T-cell (primary cell): ENCODE measurements around the gene SUV39H1. TPM values are rescaled to one million over a fixed set of nuclear protein-coding genes. Genes with fewer than 3 reads are reported as not detected.
"Not testable (repeated sequence)": the region's sequence is repeated elsewhere in the genome, so short reads cannot be mapped to it uniquely, and the experiment has no call there.

ENCODE experiments used
- ATAC-seq, 4 experiments: fragments of 200-7000 bp in 3 of 4; fragments of 150-1000 bp in 1 of 4; cut with Tn5 transposase; replicated peaks in 1 of 4; 1 replicate in 3 of 4; 2 replicates in 1 of 4; pipeline ENCODE4 v1.10.0; 2021; ENCODE audit warnings: moderate library complexity in 3 of 4, mild to moderate bottlenecking in 2 of 4, moderate number of reproducible peaks in 1 of 4
- CTCF ChIA-PET, 2 donors: fragments of 300-600 bp; sonication (Branson Sonifier 250); formaldehyde crosslinking; loops; one replicate each; lab custom pipeline; 2022; ENCODE audit warnings: antibody characterized with exemption in 2 of 2; lab: Charles Lee
- POLR2A ChIA-PET, 2 donors: fragments of 300-600 bp; sonication (Branson Sonifier 250); formaldehyde crosslinking; loops; one replicate each; lab custom pipeline; 2022; ENCODE audit warnings: antibody characterized with exemption in 2 of 2; lab: Charles Lee
- DNase-seq, 35 experiments: peaks; one replicate each; pipeline versions ENCODE4 v3.0.0 to v3.0.0-alpha.2; 2013 to 2023
- H3K27ac ChIP-seq: one replicate; pipeline ENCODE4 v1.5.1; 2013; ENCODE audit warnings: low read length
- H3K27me3 ChIP-seq, 2 experiments: replicated peaks in 1 of 2; 1 replicate in 1 of 2; 2 replicates in 1 of 2; pipeline versions ENCODE4 v1.6.1 to v1.7.0; 2013; ENCODE audit warnings: low read length in 1 of 2, mixed read lengths in 1 of 2; ENCODE audit not compliant: control insufficient read depth in 2 of 2, insufficient read depth in 2 of 2; ENCODE audit errors: extremely low read depth in 1 of 2
- H3K36me3 ChIP-seq, 2 donors: 1 replicate in 1 of 2; 2 replicates in 1 of 2; pipeline versions ENCODE4 v1.6.1 to v1.7.0; 2013; ENCODE audit warnings: low read length in 1 of 2; ENCODE audit not compliant: control insufficient read depth in 2 of 2, insufficient read depth in 1 of 2; ENCODE audit errors: extremely low read depth in 1 of 2
- H3K4me1 ChIP-seq, 2 experiments: 1 replicate in 1 of 2; 2 replicates in 1 of 2; pipeline versions ENCODE4 v1.6.1 to v1.7.0; 2013; ENCODE audit warnings: low read length in 2 of 2, mixed read lengths in 1 of 2; ENCODE audit not compliant: insufficient read depth in 2 of 2, control insufficient read depth in 1 of 2; ENCODE audit errors: extremely low read depth in 1 of 2
- H3K4me3 ChIP-seq, 2 donors: 1 replicate in 1 of 2; 2 replicates in 1 of 2; pipeline versions ENCODE4 v1.5.1 to v1.7.0; 2013; ENCODE audit warnings: mild to moderate bottlenecking in 2 of 2, low read length in 1 of 2, moderate library complexity in 1 of 2; ENCODE audit not compliant: control insufficient read depth in 1 of 2; ENCODE audit errors: extremely low read depth in 1 of 2
- H3K9me3 ChIP-seq: 2 replicates; pipeline ENCODE4 v1.7.0; 2013
- H3K27ac Mint-ChIP-seq, 2 donors: one replicate each; pipeline ENCODE4 v1.8.0; 2020 to 2021; ENCODE audit warnings: mild to moderate bottlenecking in 2 of 2, mixed read lengths in 2 of 2
- H3K27me3 Mint-ChIP-seq, 2 donors: one replicate each; pipeline ENCODE4 v1.8.0; 2021 to 2022; ENCODE audit warnings: mixed read lengths in 2 of 2
- H3K36me3 Mint-ChIP-seq: one replicate; pipeline ENCODE4 v1.8.0; 2021; ENCODE audit warnings: mixed read lengths
- H3K4me1 Mint-ChIP-seq, 3 donors: one replicate each; pipeline ENCODE4 v1.8.0; 2020 to 2022; ENCODE audit warnings: mixed read lengths in 3 of 3, mild to moderate bottlenecking in 1 of 3
- H3K4me3 Mint-ChIP-seq, 3 donors: one replicate each; pipeline ENCODE4 v1.8.0; 2020 to 2022; ENCODE audit warnings: mild to moderate bottlenecking in 3 of 3, mixed read lengths in 3 of 3, moderate library complexity in 3 of 3
- H3K9me3 Mint-ChIP-seq, 3 donors: one replicate each; pipeline ENCODE4 v1.8.0; 2020 to 2022; ENCODE audit warnings: mixed read lengths in 3 of 3
- WGBS: methylation state at CpG from one replicate; pipeline ENCODE4 v1.1.5; 2013; ENCODE audit warnings: missing lambda C conversion rate; ENCODE audit not compliant: insufficient coverage; 5-methylcytosine and 5-hydroxymethylcytosine counted together
- total RNA-seq, 35 experiments: library from RNA in 6 of 35; stranded (reverse) in 6 of 35; fragments of 120-200 nt in 1 of 35; gene quantifications; one replicate each; pipeline versions ENCODE4 v1.2.1 to v1.2.4 and lab custom pipeline; 2013 to 2026

The SUV39H1 gene
- total RNA-seq, 5 donors from 2014 or later (not counting 1 experiment from before 2014, with no cell fraction given): 7.6 to 12.0 (median 10.6) TPM

GRCh38 chrX:48659686-48660085, 36.8 kb upstream of the SUV39H1 start:
- H3K4me3 Mint-ChIP-seq, H3K4me1 Mint-ChIP-seq, DNase-seq, H3K4me1 ChIP-seq, H3K36me3 Mint-ChIP-seq, H3K27ac Mint-ChIP-seq, H3K9me3 ChIP-seq, H3K9me3 Mint-ChIP-seq, H3K27ac ChIP-seq, H3K27me3 ChIP-seq, H3K27me3 Mint-ChIP-seq, H3K36me3 ChIP-seq, ATAC-seq, CTCF ChIA-PET, H3K4me3 ChIP-seq, POLR2A ChIA-PET: not testable (repeated sequence)
- 100% methylated on average over 1 of the region's 34 CpGs for WGBS

- no peak overlapping the region for H3K4me3 Mint-ChIP-seq
- Histone ChIP-seq H3K9me3 (no peaks in the 10 kb centered on the region), H3K36me3 (no peaks in the 10 kb centered on the region), H3K4me3 (no peak overlapping the region), H3K27ac (no peak overlapping the region), H3K27me3 (no peaks in the 10 kb centered on the region), H3K4me1 (peaks cover 0 to 4% of the 10 kb centered on the region in 2 experiments)
- no peaks in the 10 kb centered on the region for H3K27me3 Mint-ChIP-seq
- ATAC-seq: no peak
- POLR2A ChIA-PET: interaction anchor here in 1 of 2 donors (0.6 kb wide), 1 partner anchor 103 kb away, joined by 4 read pairs; no protein-coding TSS in a partner anchor
- no peak for DNase-seq
- CTCF ChIA-PET: no interaction called here
- no peaks in the 10 kb centered on the region for H3K36me3 Mint-ChIP-seq
- WGBS: no CpG with 5 or more reads among the region's 1 CpG
- H3K9me3 Mint-ChIP-seq: no peaks in the 10 kb centered on the region
- H3K4me1 Mint-ChIP-seq: peaks cover 9 to 10% (median 9%) of the 10 kb centered on the region in 3 donors
- no peak overlapping the region for H3K27ac Mint-ChIP-seq
Measured at GRCh38 chrX:48663241-48663640, 33.3 kb upstream of the SUV39H1 start.

- no peaks in the 10 kb centered on the region for H3K27me3 Mint-ChIP-seq
- no peaks in the 10 kb centered on the region for H3K9me3 Mint-ChIP-seq
- H3K27ac Mint-ChIP-seq: no peak overlapping the region
- no peaks in the 10 kb centered on the region for H3K9me3 ChIP-seq
- no CpG with 5 or more reads among the region's 1 CpG for WGBS
- H3K4me3 Mint-ChIP-seq: no peak overlapping the region
- DNase-seq (no peak), ATAC-seq (no peak)
- H3K4me3 ChIP-seq: no peak overlapping the region
- ChIA-PET CTCF (no interaction called here), POLR2A (no interaction called here)
- peaks cover 9 to 10% (median 9%) of the 10 kb centered on the region in 3 donors for H3K4me1 Mint-ChIP-seq
- no peak overlapping the region for H3K27ac ChIP-seq
- peaks cover 0 to 4% of the 10 kb centered on the region in 2 experiments for H3K4me1 ChIP-seq
- no peaks in the 10 kb centered on the region for H3K36me3 Mint-ChIP-seq
- no peaks in the 10 kb centered on the region for H3K36me3 ChIP-seq
- H3K27me3 ChIP-seq: no peaks in the 10 kb centered on the region
Measured at GRCh38 chrX:48664156-48664555, 32.4 kb upstream of the SUV39H1 start.

- ATAC-seq (no peak), DNase-seq (no peak)
- WGBS: 100% methylated on average over 1 of the region's 2 CpGs
- Histone ChIP-seq H3K4me1 (peaks cover 0 to under 1% of the 10 kb centered on the region in 2 experiments), H3K4me3 (no peak overlapping the region), H3K9me3 (no peaks in the 10 kb centered on the region), H3K27ac (no peak overlapping the region), H3K27me3 (no peaks in the 10 kb centered on the region), H3K36me3 (no peaks in the 10 kb centered on the region)
- Mint-ChIP-seq H3K4me1 (peaks cover 5% of the 10 kb centered on the region in 3 donors), H3K27me3 (no peaks in the 10 kb centered on the region), H3K4me3 (no peak overlapping the region), H3K27ac (no peak overlapping the region), H3K9me3 (no peaks in the 10 kb centered on the region), H3K36me3 (no peaks in the 10 kb centered on the region)
- POLR2A ChIA-PET: no interaction called here
- CTCF ChIA-PET: no interaction called here
Measured at GRCh38 chrX:48665991-48666390, 30.5 kb upstream of the SUV39H1 start.

- H3K36me3 ChIP-seq: no peaks in the 10 kb centered on the region
- no peaks in the 10 kb centered on the region for H3K4me1 ChIP-seq
- H3K9me3 ChIP-seq: no peaks in the 10 kb centered on the region
- ATAC-seq (no peak), DNase-seq (no peak)
- no peaks in the 10 kb centered on the region for H3K27me3 ChIP-seq
- no peaks in the 10 kb centered on the region for H3K36me3 Mint-ChIP-seq
- no CpG with 5 or more reads among the region's 4 CpGs for WGBS
- no peaks in the 10 kb centered on the region for H3K4me1 Mint-ChIP-seq
- H3K4me3 ChIP-seq: no peak overlapping the region
- no peak overlapping the region for H3K27ac ChIP-seq
- POLR2A ChIA-PET: no interaction called here
- CTCF ChIA-PET: no interaction called here
- no peak overlapping the region for H3K27ac Mint-ChIP-seq
- H3K27me3 Mint-ChIP-seq: no peaks in the 10 kb centered on the region
- H3K9me3 Mint-ChIP-seq: no peaks in the 10 kb centered on the region
- H3K4me3 Mint-ChIP-seq: no peak overlapping the region
Measured at GRCh38 chrX:48666649-48667048, 29.9 kb upstream of the SUV39H1 start.

GRCh38 chrX:48667509-48667908, 29.0 kb upstream of the SUV39H1 start:
- no peaks in the 10 kb centered on the region for H3K27me3 ChIP-seq
- CTCF ChIA-PET: no interaction called here
- no peak overlapping the region for H3K27ac Mint-ChIP-seq
- H3K4me3 ChIP-seq: no peak overlapping the region
- no peaks in the 10 kb centered on the region for H3K9me3 Mint-ChIP-seq
- no peaks in the 10 kb centered on the region for H3K36me3 ChIP-seq
- H3K4me1 Mint-ChIP-seq: no peaks in the 10 kb centered on the region
- no peaks in the 10 kb centered on the region for H3K4me1 ChIP-seq
- ATAC-seq: no peak
- no peak overlapping the region for H3K4me3 Mint-ChIP-seq
- POLR2A ChIA-PET: no interaction called here
- H3K9me3 ChIP-seq: no peaks in the 10 kb centered on the region
- no peak overlapping the region for H3K27ac ChIP-seq
- H3K27me3 Mint-ChIP-seq: no peaks in the 10 kb centered on the region
- DNase-seq: no peak
- H3K36me3 Mint-ChIP-seq: no peaks in the 10 kb centered on the region
- no CpG with 5 or more reads among the region's 4 CpGs for WGBS

GRCh38 chrX:48668187-48668586, 28.3 kb upstream of the SUV39H1 start:
- H3K4me3 Mint-ChIP-seq, H3K4me3 ChIP-seq, H3K4me1 Mint-ChIP-seq, H3K36me3 Mint-ChIP-seq, H3K4me1 ChIP-seq, H3K9me3 Mint-ChIP-seq, H3K27ac Mint-ChIP-seq, H3K27me3 ChIP-seq, CTCF ChIA-PET, POLR2A ChIA-PET, H3K27ac ChIP-seq, H3K36me3 ChIP-seq, H3K9me3 ChIP-seq, H3K27me3 Mint-ChIP-seq, DNase-seq, ATAC-seq: not testable (repeated sequence)
- 86% methylated on average over 1 of the region's 11 CpGs for WGBS
